Suppressor macrophage treated with lipopolysaccharide for 1 hour (primary cell): Measurements from ENCODE around the gene TNKS2.
"Not testable (repeated sequence)": the region's sequence is repeated elsewhere in the genome, so short reads cannot be mapped to it uniquely, and the experiment has no call there.

Experiments
- DNase-seq, 3 donors: peaks; one replicate each; pipeline ENCODE4 v3.0.0-alpha.2; 2020 to 2022

The TNKS2 gene

GRCh38 chr10:91797874-91798648 lies at the start of gene TNKS2:
Gene TNKS2, plus strand, starts transcription at chr10:91798426. Its CDS starts 265 bp downstream, at chr10:91798691.
- peak; percentile 96 to 99 (median 98) for DNase-seq

GRCh38 chr10:91749592-91749991 lies 48.6 kb upstream of the TNKS2 start:
- DNase-seq, result not testable (repeated sequence)

GRCh38 chr10:91756286-91756685 lies 41.9 kb upstream of the TNKS2 start:
- DNase-seq, result peak in 1 of 3 donors; percentile 23

GRCh38 chr10:91758303-91759146 lies 39.7 kb upstream of the TNKS2 start:
- DNase-seq, result peak; percentile 33 to 77 (median 75)

- no peak for DNase-seq
Observed at GRCh38 chr10:91759581-91759986, 38.6 kb upstream of the TNKS2 start.

GRCh38 chr10:91761721-91762120 lies 36.5 kb upstream of the TNKS2 start:
- peak in 2 of 3 donors; percentile 28 to 30 for DNase-seq

- DNase-seq, result no peak
Observed at GRCh38 chr10:91762878-91763277, 35.3 kb upstream of the TNKS2 start.

- DNase-seq, result no peak
Observed at GRCh38 chr10:91766676-91767075, 31.6 kb upstream of the TNKS2 start.

- DNase-seq, result peak in 2 of 3 donors; percentile 19 to 25
Observed at GRCh38 chr10:91768123-91768522, 30.1 kb upstream of the TNKS2 start.

GRCh38 chr10:91771907-91772306 lies 26.3 kb upstream of the TNKS2 start:
- peak in 1 of 3 donors; percentile 12 for DNase-seq

GRCh38 chr10:91772461-91772860 lies 25.8 kb upstream of the TNKS2 start:
- DNase-seq, result peak in 1 of 3 donors; percentile 10

- no peak for DNase-seq
Observed at GRCh38 chr10:91772869-91773268, 25.4 kb upstream of the TNKS2 start.

GRCh38 chr10:91774571-91774970 lies 23.7 kb upstream of the TNKS2 start:
- peak in 1 of 3 donors; percentile 11 for DNase-seq

GRCh38 chr10:91775731-91776130 lies 22.5 kb upstream of the TNKS2 start:
- DNase-seq, result peak in 1 of 3 donors; percentile 7

GRCh38 chr10:91776266-91776665 lies 22.0 kb upstream of the TNKS2 start:
- no peak for DNase-seq

GRCh38 chr10:91778485-91778884 lies 19.7 kb upstream of the TNKS2 start:
- DNase-seq, result no peak

GRCh38 chr10:91779011-91779605 lies 19.1 kb upstream of the TNKS2 start:
- peak in 1 of 3 donors; percentile 4 for DNase-seq

GRCh38 chr10:91782539-91782938 lies 15.7 kb upstream of the TNKS2 start:
- no peak for DNase-seq

- DNase-seq, result no peak
Observed at GRCh38 chr10:91785830-91786229, 12.4 kb upstream of the TNKS2 start.

GRCh38 chr10:91787258-91787657 lies 11.0 kb upstream of the TNKS2 start:
- no peak for DNase-seq

GRCh38 chr10:91787810-91788209 lies 10.4 kb upstream of the TNKS2 start:
- DNase-seq, result no peak

GRCh38 chr10:91788527-91788926 lies 9.7 kb upstream of the TNKS2 start:
- no peak for DNase-seq

- peak in 2 of 3 donors; percentile 19 to 30 for DNase-seq
Observed at GRCh38 chr10:91796331-91797047, 1.7 kb upstream of the TNKS2 start.
